NCI-H748 (cell line): ENCODE measurements around the gene PYGB.
"Not testable (repeated sequence)": the region's sequence is repeated elsewhere in the genome, so short reads cannot be mapped to it uniquely, and the experiment has no call there.

Source experiments
- DNase-seq: peaks from one replicate; lab custom pipeline; 2025; ENCODE audit not compliant: unreplicated experiment; lab: John Stamatoyannopoulos, UW

Gene PYGB

GRCh38 chr20:25247518-25247955 lies 348 bp upstream of the PYGB start:
- DNase-seq, result peak; percentile 77

GRCh38 chr20:25248786-25249172 lies 894 bp downstream of the PYGB start:
- DNase-seq, result no peak

DNA sequence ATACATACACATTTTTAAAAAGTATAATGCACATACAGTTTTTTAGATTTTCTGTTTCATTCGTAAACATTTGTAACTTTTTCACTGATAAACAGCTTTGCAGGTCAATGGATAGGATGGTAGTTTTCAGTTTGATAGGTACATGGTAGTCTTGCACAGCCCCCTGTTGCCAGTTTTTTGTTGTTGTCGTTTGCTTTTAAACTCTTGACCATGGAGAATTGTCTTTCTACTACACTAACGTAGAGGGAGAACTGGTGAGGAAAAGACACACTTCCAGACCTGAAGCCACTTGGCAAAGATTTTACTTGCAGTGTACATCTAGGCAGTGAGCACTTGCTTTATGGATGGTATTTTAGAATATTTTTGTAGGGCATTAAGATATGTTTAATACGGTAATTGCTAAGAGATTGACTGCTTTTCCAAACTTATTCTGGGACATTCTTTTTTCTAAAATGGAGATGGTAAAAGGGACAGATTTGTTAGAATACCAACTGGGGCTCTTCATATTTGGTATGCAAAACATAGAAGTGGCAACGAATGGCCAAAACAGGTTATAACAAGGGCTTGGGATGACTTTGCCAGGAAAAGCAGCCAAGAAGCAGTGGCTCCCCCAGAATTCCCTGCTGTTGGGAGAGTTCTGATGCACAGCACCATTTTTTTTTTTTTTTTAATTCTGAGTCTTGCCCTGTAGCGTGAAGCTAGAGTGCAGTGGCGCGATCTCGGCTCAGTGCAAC lies 1.5 kb downstream of the PYGB start:
- peak; percentile 28 for DNase-seq

GRCh38 chr20:25250508-25250907 lies 2.6 kb downstream of the PYGB start:
- DNase-seq, result no peak

DNA sequence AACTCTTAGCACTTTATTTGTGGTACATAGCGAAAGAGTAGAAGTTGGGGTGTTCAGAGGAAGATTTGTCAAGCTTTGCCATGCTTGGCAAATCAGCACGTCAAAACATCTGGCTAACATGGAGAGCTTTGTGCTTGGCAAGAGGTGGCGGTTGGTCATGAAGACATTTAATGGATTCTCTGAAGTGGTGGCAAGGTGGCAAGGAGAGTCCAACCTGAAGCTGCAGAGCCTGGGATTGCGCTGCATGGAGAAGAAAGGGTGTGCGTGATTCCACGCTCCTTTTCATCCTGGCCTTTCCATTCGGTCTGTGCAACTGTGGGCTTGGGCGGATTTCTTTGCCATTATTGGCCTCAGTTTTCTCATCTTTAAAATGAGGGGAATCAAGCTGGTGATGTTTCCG lies 3.1 kb downstream of the PYGB start:
- no peak for DNase-seq

GRCh38 chr20:25251558-25251957 lies 3.7 kb downstream of the PYGB start:
- no peak for DNase-seq

DNA sequence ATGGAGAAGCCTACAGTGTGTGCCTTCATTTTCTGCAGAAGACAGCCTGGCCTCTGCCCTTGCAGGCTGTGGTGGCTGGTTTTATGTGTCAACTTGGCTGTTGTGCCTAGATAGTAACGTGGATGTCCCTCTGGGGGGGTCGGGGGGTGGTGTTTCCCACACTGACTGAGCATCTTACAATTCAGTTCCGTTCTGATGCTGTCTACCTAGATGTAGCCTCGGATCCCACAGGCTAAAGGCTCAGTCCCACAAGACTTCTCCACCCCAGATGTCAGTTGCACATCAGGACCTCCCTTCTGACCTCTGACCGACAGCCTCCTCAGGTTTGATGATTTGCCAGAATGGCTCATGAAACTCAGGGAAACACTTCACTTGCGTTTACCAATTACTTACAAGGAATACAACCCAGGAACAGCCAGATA lies 4.4 kb downstream of the PYGB start:
- DNase-seq, result no peak

GRCh38 chr20:25252686-25253421 lies 5.0 kb downstream of the PYGB start:
- DNase-seq, result peak; percentile 69

- DNase-seq, result no peak
These were observed 5.9 kb downstream of the PYGB start for GRCh38 chr20:25253606-25254275.

GRCh38 chr20:25254571-25254970 lies 6.7 kb downstream of the PYGB start:
- no peak for DNase-seq

DNA sequence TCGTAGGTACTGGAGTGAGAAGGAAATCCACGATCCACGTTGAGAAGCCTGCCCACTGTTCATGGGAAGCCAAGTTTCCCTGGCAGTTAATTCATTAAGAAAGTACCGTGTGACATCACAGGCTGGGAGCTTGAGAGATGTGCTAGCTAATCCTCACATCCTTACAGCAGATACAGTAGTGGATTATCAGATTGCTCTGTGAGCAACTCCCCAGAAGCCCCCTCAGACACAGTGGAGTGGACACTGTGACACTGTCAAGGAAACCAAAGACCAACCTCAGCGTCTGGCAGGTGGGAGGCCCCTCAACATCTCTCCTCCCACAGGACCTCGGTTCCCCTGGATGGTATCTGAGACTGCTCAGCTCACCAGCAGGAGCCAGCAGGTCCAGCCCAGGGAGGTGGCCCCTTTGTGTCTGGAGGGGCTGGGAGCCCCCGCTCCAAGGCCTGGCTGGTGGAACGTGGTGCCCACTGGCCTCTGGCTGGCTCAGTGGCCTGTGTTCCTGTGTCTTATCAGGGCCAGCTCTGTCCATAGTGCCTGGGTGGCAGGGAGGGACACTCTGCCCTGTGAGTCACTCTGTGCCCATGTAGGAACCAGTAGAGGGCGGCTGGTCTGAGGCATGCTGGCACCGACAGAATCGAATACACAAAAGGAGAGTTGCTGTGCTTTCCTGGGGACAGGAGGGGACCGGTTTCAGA lies 7.2 kb downstream of the PYGB start:
- DNase-seq, result no peak

DNA sequence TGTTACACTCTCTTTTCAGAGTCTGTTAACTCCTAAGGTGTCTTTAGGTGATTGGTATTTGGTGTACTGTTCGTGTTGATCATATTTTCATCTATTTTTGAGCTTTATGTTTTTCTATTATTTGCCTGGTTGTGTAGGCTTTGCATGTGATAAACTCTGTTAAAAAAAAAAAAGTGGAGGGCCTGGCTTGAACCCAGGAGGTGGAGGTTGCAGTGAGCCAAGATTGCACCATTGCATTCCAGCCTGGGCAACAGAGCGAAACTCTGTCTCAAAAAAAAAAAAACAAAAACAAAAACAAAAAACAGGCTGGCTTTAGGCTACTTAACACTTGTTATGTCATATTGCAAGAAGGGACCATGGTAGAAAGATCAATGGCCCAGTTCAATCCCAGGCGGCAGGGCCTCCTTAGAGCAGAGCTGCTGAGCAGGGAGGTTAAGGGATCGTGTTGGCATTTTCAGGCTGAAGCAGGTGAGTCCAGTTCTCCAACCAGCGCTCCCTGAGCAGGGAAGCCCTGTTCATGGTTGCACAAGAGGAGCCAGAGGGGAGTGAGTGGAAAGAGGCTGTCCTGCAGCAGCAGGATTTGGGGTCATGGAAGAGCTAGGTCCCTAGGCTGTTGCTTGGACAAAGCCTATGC lies 8.5 kb downstream of the PYGB start:
- no peak for DNase-seq

DNA sequence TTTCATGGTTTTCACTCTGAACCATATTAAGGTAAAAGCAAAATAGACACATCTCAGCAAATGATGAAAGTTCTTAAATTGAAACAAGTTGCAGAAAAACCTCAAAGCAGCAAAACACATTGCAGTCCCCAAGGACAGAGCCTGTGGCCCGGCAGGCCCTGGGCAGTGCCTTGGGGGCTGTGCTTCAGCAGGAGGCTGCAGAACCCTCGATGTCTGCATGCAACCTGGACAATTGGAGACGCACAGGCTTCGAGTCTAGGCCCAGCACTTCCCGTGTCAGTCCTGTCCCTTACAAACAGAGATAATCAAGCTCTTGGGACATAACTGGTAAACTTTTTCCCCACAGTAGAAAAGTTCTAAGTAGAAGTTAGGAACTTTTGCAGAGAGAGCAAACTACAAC lies 9.2 kb downstream of the PYGB start:
- DNase-seq, result no peak

DNA sequence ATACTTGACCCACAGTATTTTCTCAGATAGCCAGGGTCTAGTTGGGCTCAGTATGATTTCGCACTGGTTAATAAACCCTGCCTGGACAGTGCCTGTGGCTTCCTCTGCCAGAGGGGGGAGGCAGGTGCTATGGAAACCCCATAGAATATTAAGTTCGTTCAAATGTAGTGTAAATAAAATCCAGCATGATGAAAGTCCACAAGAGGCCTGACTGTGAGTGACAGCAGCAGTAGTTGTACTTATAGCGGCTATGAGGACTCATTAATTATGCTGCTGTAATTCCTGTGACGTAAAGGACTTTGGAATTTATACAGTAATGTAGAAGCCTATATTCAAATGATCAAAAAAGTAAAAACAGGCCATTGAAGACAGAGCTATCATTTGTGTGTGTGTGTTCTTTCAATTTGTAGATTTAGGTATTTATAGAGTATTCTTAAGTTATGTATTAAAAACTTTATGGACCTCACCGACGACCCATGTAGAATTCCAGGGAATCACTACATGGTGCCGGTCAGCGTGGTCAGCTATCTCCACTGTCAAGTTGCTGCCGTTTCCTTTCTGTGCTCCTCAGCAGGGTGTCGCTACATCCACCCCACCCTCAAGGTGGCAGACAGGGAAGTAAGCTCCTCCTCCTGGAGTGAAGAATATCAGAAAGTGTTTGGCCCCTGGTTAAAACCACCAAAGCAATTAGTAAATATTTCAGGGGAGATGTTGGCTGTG lies 10.0 kb downstream of the PYGB start:
- no peak for DNase-seq

DNA sequence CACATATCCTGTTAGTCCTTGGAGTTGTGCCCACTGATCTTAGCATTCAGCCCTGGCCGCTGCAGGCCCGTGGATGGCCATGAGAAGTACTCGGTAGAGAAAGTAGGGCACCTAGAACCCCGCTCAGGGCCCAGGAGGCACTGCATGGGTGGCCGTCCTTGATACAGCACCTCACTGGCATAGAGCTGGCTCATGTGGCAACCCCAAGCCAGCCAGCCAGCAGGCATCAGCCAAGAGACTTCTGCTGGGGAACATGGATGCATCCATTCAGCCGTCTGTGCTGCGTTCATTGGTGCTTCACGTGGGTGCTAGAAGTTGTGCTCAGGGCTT lies 10.6 kb downstream of the PYGB start:
- DNase-seq, result no peak

GRCh38 chr20:25258828-25259227 lies 10.9 kb downstream of the PYGB start:
- DNase-seq, result no peak

DNA sequence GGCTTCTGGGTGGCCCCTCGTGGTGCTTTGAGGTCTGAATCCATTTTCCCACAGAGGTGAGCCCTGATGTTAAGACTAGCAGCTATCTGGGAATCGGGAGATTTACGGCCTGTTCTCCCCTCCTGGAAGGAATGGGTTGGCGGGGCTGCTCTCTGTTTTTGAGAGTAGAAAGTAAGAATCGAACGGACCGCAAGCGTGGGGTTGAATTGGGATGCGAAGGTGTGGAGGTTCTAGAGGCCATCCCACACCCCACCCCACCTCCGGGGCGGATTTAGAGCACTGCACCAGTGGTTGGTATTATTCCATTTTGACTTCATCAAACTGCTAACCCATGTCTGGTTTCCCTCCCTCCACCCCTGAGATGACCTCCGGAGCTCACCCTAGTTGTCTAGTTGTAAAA lies 11.5 kb downstream of the PYGB start:
- no peak for DNase-seq

GRCh38 chr20:25259788-25260254 lies 11.9 kb downstream of the PYGB start:
- no peak for DNase-seq

DNA sequence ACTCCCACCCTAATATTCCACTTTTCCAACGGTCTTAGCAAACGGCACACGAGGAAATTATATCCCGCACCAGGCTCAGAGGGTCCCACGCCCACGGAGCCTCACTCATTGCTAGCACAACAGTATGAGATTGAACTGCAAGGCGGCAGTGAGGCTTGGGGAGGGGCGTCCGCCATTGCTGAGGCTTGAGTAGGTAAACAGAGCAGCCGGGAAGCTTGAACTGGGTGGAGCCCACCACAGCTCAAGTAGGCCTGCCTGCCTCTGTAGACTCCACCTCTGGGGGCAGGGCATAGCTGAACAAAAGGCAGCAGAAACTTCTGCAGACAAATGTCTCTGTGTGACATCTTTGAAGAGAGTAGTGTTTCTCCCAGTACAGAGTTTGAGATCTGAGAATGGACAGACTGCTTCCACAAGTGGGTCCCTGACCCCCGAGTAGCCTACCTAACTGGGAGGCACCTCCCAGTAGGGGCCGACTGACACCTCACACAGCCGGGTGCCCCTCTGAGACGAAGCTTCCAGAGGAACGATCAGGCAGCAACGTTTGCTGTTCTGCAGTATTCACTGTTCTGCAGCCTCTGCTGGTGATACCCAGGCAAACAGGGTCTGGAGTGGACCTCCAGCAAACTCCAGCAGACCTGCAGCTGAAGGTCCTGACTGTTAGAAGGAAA lies 13.0 kb downstream of the PYGB start:
- not testable (repeated sequence) for DNase-seq
